ENCODE measurements around the gene KRT33A.

The KRT33A gene

GRCh38 chr17:41329279-41329948 is 21.2 kb downstream of the KRT33A start:
- DNase-seq (ENCODE audit: low read depth in 2 of 2), result no peak

GRCh38 chr17:41328207-41328606 is 22.4 kb downstream of the KRT33A start:
- no peak for DNase-seq (ENCODE audit: low read depth in 2 of 2)

- no peak for DNase-seq (ENCODE audit: low read depth in 2 of 2)
Measured at GRCh38 chr17:41327411-41328120, 23.1 kb downstream of the KRT33A start.

GRCh38 chr17:41326173-41327145 is 24.2 kb downstream of the KRT33A start:
- DNase-seq (ENCODE audit: low read depth in 2 of 2), result no peak

- no peak for DNase-seq (ENCODE audit: low read depth in 2 of 2)
Measured at GRCh38 chr17:41325611-41326010, 25.0 kb downstream of the KRT33A start.

GRCh38 chr17:41325126-41325525 is 25.5 kb downstream of the KRT33A start:
- DNase-seq (ENCODE audit: low read depth in 2 of 2), result no peak

- no peak for DNase-seq (ENCODE audit: low read depth in 2 of 2)
Measured at GRCh38 chr17:41324180-41325075, 26.2 kb downstream of the KRT33A start.

GRCh38 chr17:41322903-41323895 is 27.4 kb downstream of the KRT33A start:
- no peak for DNase-seq (ENCODE audit: low read depth in 2 of 2)

- DNase-seq (ENCODE audit: low read depth in 2 of 2), result no peak
Measured at GRCh38 chr17:41322094-41322902, 28.3 kb downstream of the KRT33A start.

- no peak for DNase-seq (ENCODE audit: low read depth in 2 of 2)
Measured at GRCh38 chr17:41318231-41318630, 32.4 kb downstream of the KRT33A start.

GRCh38 chr17:41315814-41316445 is 34.7 kb downstream of the KRT33A start:
- no peak for DNase-seq (ENCODE audit: low read depth in 2 of 2)

- DNase-seq (ENCODE audit: low read depth in 2 of 2), result no peak
Measured at GRCh38 chr17:41315204-41315794, 35.3 kb downstream of the KRT33A start, which contains the start of gene KRTAP17-1. Gene KRTAP17-1, minus strand, starts transcription at chr17:41315710. Its CDS starts 60 bp downstream, at chr17:41315650.

- DNase-seq (ENCODE audit: low read depth in 2 of 2), result no peak
Measured at GRCh38 chr17:41311111-41311510, 39.5 kb downstream of the KRT33A start.

- DNase-seq (ENCODE audit: low read depth in 2 of 2), result peak; percentile 19 to 29
Measured at GRCh38 chr17:41308918-41309359, 41.7 kb downstream of the KRT33A start, which contains the start of gene KRTAP16-1. Gene KRTAP16-1, minus strand, starts transcription at chr17:41309309. Its CDS starts 56 bp downstream, at chr17:41309253.

- peak; percentile 52 to 57 for DNase-seq (ENCODE audit: low read depth in 2 of 2)
Measured at GRCh38 chr17:41308251-41308917, 42.2 kb downstream of the KRT33A start.

GRCh38 chr17:41307647-41308046 is 43.0 kb downstream of the KRT33A start:
- no peak for DNase-seq (ENCODE audit: low read depth in 2 of 2)

GRCh38 chr17:41304091-41304490 is 46.5 kb downstream of the KRT33A start:
- no peak for DNase-seq (ENCODE audit: low read depth in 2 of 2)
